A549 (cell line): ENCODE data around the gene GPR75.

ENCODE experiments used
- BCL3 ChIP-seq: fragments of >200 bp; sonication (Bioruptor Twin); formaldehyde crosslinking; IDR thresholded peaks from 3 replicates; pipeline ENCODE4 v1.6.1; 2016
- CHD2 ChIP-seq: fragments of 150-350 bp; IDR thresholded peaks from 2 replicates; pipeline ENCODE4 v1.6.1; 2014; ENCODE audit warnings: low read length; ENCODE audit not compliant: partially characterized antibody
- CTCF ChIP-seq: fragments of >200 bp; sonication (Bioruptor Twin); formaldehyde crosslinking; IDR thresholded peaks from 3 replicates; pipeline ENCODE4 v1.5.1; 2016
- EP300 ChIP-seq, 2 experiments: fragments of >200 bp; sonication (Bioruptor Twin); formaldehyde crosslinking; IDR thresholded peaks; 2 replicates in 1 of 2; 3 replicates in 1 of 2; pipeline ENCODE4 v1.6.1; 2016 to 2017
- POLR2A ChIP-seq: IDR thresholded peaks from 2 replicates; pipeline ENCODE4 v1.6.1; 2012; ENCODE audit warnings: mild to moderate bottlenecking, low read length
- RAD21 ChIP-seq, 2 experiments: fragments of >200 bp in 1 of 2; sonication (Bioruptor Twin) in 1 of 2; formaldehyde crosslinking in 1 of 2; IDR thresholded peaks in 1 of 2; conservative IDR thresholded peaks in 1 of 2; 2 replicates in 1 of 2; 3 replicates in 1 of 2; pipeline ENCODE4 v1.6.1; 2012 to 2018; ENCODE audit warnings: inconsistent platforms in 1 of 2
- REST ChIP-seq: fragments of 200-600 bp; sonication (generic); IDR thresholded peaks from 2 replicates; pipeline ENCODE4 v1.6.1; 2016; ENCODE audit warnings: antibody characterized with exemption, mild to moderate bottlenecking, moderate library complexity

GRCh38 chr2:53820711-53821110 is 39.1 kb downstream of the GPR75 start:
- no peak for TF ChIP-seq RAD21 (conservative IDR thresholded peaks at IDR 0.05 in 1 of 2, IDR thresholded peaks at IDR 0.05 in 1 of 2)
- no peak for TF ChIP-seq REST
- no peak for TF ChIP-seq CTCF
- TF ChIP-seq POLR2A = no peak
- TF ChIP-seq BCL3 = no peak
- no peak for TF ChIP-seq CHD2
- TF ChIP-seq EP300 (IDR thresholded peaks at IDR 0.05) = no peak
